Upper lobe of right lung (tissue), 1 donor: ENCODE measurements around the gene LRRC7. TPM values are rescaled to one million over a fixed set of nuclear protein-coding genes. Genes with fewer than 3 reads are reported as not detected.

Experiments used
- ATAC-seq: fragments of 200-7000 bp; cut with Tn5 transposase; one replicate; pipeline ENCODE4 v1.9.1; 2020; ENCODE audit warnings: mild to moderate bottlenecking, moderate library complexity
- DNase-seq: peaks from one replicate; pipeline ENCODE4 v3.0.0-alpha.2; 2020
- H3K27ac ChIP-seq: fragments of 200-600 bp; one replicate; pipeline ENCODE4 v1.8.0; 2022
- H3K27me3 ChIP-seq: fragments of 200-600 bp; one replicate; pipeline ENCODE4 v1.8.0; 2022; ENCODE audit warnings: mild to moderate bottlenecking
- H3K36me3 ChIP-seq: fragments of 200-600 bp; one replicate; pipeline ENCODE4 v1.8.0; 2022
- H3K4me1 ChIP-seq: fragments of 200-600 bp; one replicate; pipeline ENCODE4 v1.8.0; 2022
- H3K4me3 ChIP-seq: fragments of 200-600 bp; one replicate; pipeline ENCODE4 v1.8.0; 2022; ENCODE audit warnings: mild to moderate bottlenecking
- H3K9me3 ChIP-seq: fragments of 200-600 bp; one replicate; pipeline ENCODE4 v1.8.0; 2022
- intact Hi-C: fragments of 100-400 bp; cut with DNase I; formaldehyde crosslinking; loops from one replicate; pipeline ENCODE4 v1.11.0; 2022
- total RNA-seq: library from RNA; stranded (reverse); fragmentation: NEBNext Ultra II Directional; extraction: Animal tissue kit (Norgen Biotek cat#: 25700); gene quantifications from one replicate; pipeline ENCODE4 v1.2.1, GENCODE V29; 2021
- TF ChIP-seq, protein P1 (sequence below): fragments of 200-600 bp; IDR thresholded peaks from one replicate; pipeline ENCODE4 v1.8.0; 2022; ENCODE audit warnings: antibody characterized with exemption
- donor health status: DM: no; HTN: yes; CAD: no; lungs with severe emphysema.

LRRC7 gene
- total RNA-seq, 1 donor from 2014 or later = not detected

DNA sequence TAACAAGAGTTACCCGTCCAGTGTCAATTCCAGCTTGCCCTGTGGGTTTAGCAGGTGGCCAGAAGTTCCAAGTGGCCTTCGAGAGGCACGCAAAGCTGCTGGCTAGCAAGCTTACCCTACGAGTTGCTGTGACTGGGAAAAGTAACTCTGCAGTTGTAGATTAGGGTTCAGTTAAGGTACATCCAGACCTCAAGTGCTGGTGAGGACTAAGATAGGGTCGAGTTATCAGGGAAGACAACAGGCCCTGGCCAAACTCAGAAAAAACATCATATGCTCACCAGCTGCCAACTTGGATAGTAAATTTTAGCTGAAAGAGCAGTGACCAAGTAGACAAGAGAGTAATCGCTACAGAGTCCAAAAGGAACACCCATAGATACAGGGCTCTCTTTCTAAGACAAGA is 27.7 kb upstream of the LRRC7 start:
- no peak overlapping the region for H3K4me3 ChIP-seq
- DNase-seq = no peak
- ATAC-seq = no peak
- H3K4me1 ChIP-seq = no peaks in the 10 kb centered on the region
- no peaks in the 10 kb centered on the region for H3K27me3 ChIP-seq
- H3K27ac ChIP-seq = no peak overlapping the region
- intact Hi-C loops = no loop called here
- no peaks in the 10 kb centered on the region for H3K36me3 ChIP-seq
- no peaks in the 10 kb centered on the region for H3K9me3 ChIP-seq
- TF ChIP-seq, protein P1, sequence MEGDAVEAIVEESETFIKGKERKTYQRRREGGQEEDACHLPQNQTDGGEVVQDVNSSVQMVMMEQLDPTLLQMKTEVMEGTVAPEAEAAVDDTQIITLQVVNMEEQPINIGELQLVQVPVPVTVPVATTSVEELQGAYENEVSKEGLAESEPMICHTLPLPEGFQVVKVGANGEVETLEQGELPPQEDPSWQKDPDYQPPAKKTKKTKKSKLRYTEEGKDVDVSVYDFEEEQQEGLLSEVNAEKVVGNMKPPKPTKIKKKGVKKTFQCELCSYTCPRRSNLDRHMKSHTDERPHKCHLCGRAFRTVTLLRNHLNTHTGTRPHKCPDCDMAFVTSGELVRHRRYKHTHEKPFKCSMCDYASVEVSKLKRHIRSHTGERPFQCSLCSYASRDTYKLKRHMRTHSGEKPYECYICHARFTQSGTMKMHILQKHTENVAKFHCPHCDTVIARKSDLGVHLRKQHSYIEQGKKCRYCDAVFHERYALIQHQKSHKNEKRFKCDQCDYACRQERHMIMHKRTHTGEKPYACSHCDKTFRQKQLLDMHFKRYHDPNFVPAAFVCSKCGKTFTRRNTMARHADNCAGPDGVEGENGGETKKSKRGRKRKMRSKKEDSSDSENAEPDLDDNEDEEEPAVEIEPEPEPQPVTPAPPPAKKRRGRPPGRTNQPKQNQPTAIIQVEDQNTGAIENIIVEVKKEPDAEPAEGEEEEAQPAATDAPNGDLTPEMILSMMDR = no peak

DNA sequence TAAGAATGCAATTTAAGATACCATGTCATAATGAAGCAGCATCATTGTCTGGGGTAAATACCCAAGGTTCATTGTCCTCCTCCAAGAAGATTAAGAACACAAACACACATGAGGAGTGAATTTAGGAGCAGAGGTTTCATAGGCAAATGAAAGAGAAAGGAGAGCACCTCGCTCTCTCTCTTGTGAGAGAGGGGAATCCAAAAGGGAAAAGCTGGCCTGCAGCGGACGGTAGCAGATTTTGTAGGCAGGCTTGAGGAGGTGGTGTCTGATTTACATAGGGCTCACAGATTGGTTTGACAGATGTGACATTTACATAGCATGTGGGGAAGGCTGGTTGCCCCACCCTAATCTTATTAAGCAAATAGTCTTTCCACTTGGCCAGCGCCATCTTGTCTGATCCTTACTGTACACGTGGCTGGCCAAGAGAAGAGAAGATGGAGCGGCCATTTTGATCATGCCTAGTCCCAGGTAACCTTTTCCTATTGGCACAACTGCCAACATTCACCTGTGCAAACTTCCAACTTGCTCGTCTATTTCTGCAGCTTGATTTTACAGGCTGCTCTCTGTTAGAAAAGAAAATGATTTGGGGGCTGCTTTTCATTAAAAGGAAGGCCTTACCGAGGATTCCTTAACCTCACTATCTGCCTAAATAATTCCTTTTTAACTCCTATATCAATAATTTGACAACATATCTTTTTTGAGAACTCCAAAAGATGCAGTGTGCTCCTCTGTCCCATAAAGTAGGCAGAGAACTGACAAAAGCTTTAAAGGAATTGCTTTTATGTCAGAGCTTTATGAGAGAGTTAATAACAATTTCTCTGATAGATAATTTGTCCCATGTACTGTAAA is 16.0 kb upstream of the LRRC7 start:
- no peaks in the 10 kb centered on the region for H3K4me1 ChIP-seq
- H3K9me3 ChIP-seq = no peaks in the 10 kb centered on the region
- no peaks in the 10 kb centered on the region for H3K36me3 ChIP-seq
- DNase-seq (no peak), ATAC-seq (no peak)
- no peak overlapping the region for H3K27ac ChIP-seq
- H3K27me3 ChIP-seq = no peaks in the 10 kb centered on the region
- intact Hi-C loops = no loop called here
- TF ChIP-seq, protein P1 = no peak
- no peak overlapping the region for H3K4me3 ChIP-seq

DNA sequence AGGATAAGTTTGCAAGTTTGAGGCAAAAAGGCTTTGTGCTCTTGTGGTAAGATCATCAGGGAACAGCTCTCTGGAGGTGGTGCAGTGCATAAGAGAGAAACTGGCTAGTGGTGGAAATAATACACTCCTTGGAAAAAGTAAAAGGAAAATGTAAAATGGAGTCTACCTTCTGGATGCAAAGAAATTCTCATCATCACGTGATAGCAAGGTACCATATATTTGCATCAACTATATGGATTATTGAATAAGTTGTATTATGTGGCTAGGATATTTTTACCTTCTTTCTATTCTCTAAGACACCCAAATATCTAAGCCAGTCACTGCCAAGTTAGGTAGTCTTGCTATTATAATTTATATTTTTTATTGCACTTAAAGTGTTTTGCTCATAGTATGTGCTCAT is 14.0 kb upstream of the LRRC7 start:
- Histone ChIP-seq H3K4me3 (no peak overlapping the region), H3K4me1 (no peaks in the 10 kb centered on the region), H3K9me3 (no peaks in the 10 kb centered on the region), H3K36me3 (no peaks in the 10 kb centered on the region), H3K27me3 (no peaks in the 10 kb centered on the region), H3K27ac (no peak overlapping the region)
- DNase-seq = no peak
- TF ChIP-seq, protein P1 = no peak
- no peak for ATAC-seq
- intact Hi-C loops = no loop called here

DNA sequence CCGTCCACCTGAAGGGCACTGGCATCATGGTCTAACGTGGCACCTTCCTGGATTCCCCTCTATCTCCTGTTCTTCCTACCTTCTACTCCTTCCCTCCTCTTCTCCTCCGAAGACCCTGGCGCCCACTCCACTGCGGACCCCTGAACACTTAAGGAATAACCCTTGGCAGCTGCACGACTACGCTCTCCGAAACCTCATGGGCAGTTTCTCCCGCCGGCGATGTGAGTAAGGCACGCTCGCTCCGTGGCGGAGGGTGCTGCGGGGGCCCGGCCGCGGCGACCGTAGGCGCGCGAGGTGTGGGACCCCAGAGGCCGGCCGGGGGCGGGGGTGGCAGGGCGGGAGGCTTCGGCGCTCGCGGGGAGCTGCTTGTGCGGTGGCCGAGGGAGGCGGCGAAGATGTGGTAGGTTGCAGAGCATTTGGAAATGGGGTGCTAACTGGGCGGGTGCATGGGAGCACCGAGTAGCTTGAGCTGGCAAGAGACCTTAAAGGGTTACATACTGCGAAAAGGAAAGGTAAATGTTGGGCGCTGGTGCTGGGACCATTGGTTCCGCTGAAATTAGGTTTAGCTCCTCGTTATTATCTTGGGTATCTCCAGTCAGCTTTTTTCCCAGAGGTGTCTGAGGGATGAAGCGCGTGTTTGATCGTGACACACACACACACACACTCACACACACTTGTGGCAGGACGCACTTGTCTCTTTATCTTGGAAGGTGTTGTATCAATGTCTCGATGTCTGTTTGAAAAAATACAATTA is 876 bp downstream of the LRRC7 start:
- Histone ChIP-seq H3K4me1 (peaks cover 6% of the 10 kb centered on the region), H3K36me3 (no peaks in the 10 kb centered on the region), H3K9me3 (no peaks in the 10 kb centered on the region), H3K4me3 (peak overlapping the region; percentile 41), H3K27ac (no peak overlapping the region), H3K27me3 (peaks cover 42% of the 10 kb centered on the region)
- no peak for DNase-seq
- TF ChIP-seq, protein P1 = no peak
- peak; percentile 20 for ATAC-seq
- intact Hi-C loops = no loop called here

DNA sequence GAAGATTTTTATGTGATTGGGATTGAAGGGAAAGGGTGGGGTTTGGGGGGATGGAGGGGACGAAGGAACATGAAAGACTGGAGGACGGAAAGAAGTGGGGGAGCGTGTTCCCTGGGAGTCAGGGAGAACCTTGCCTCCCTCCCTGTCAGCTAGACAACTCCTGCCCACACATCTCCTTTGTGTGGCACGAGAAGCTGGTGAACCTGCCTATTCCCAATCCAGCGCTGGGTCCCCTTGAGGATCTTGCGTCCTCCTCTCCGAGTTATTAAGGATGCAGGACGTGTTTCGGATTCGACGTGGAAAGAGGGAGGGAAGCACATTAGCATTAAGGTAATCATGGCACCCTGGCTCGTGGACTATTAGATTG is 1.4 kb downstream of the LRRC7 start:
- no peak overlapping the region for H3K4me3 ChIP-seq
- H3K27me3 ChIP-seq = peaks cover 42% of the 10 kb centered on the region
- H3K27ac ChIP-seq = no peak overlapping the region
- DNase-seq (no peak), ATAC-seq (no peak)
- no peaks in the 10 kb centered on the region for H3K9me3 ChIP-seq
- TF ChIP-seq, protein P1 = no peak
- peaks cover 6% of the 10 kb centered on the region for H3K4me1 ChIP-seq
- intact Hi-C loops = no loop called here
- H3K36me3 ChIP-seq = no peaks in the 10 kb centered on the region
